GM19324 (cell line): ENCODE data around the gene FAM151B.

ENCODE experiments used
- ATAC-seq: cut with Tn5 transposase; IDR thresholded peaks from one replicate; pipeline ENCODE4 v1.9.1; 2021; ENCODE audit warnings: mild to moderate bottlenecking, moderate library complexity; ENCODE audit not compliant: unreplicated experiment, low FRiP score

Gene FAM151B

GRCh38 chr5:80502800-80503199 is 14.9 kb downstream of the FAM151B start:
- ATAC-seq = no peak

GRCh38 chr5:80503641-80504040 is 15.7 kb downstream of the FAM151B start:
- no peak for ATAC-seq

GRCh38 chr5:80504833-80505232 is 16.9 kb downstream of the FAM151B start:
- ATAC-seq = no peak

GRCh38 chr5:80507663-80508062 is 19.8 kb downstream of the FAM151B start:
- ATAC-seq = no peak

GRCh38 chr5:80508844-80509243 is 20.9 kb downstream of the FAM151B start:
- ATAC-seq = no peak

- no peak for ATAC-seq
Measured at GRCh38 chr5:80509362-80509761, 21.5 kb downstream of the FAM151B start.

- ATAC-seq = no peak
Measured at GRCh38 chr5:80516826-80517225, 28.9 kb downstream of the FAM151B start.

GRCh38 chr5:80540691-80541090 is 52.8 kb downstream of the FAM151B start:
- no peak for ATAC-seq

GRCh38 chr5:80541392-80541791 is 53.5 kb downstream of the FAM151B start:
- no peak for ATAC-seq

GRCh38 chr5:80554646-80555045 is 66.7 kb downstream of the FAM151B start:
- no peak for ATAC-seq

- ATAC-seq = no peak
Measured at GRCh38 chr5:80555099-80555498, 67.2 kb downstream of the FAM151B start.

GRCh38 chr5:80559244-80559643 is 71.3 kb downstream of the FAM151B start:
- ATAC-seq = no peak

- no peak for ATAC-seq
Measured at GRCh38 chr5:80565330-80565729, 77.4 kb downstream of the FAM151B start.

GRCh38 chr5:80566711-80567259 is 78.9 kb downstream of the FAM151B start:
- no peak for ATAC-seq

- ATAC-seq = no peak
Measured at GRCh38 chr5:80568251-80568650, 80.4 kb downstream of the FAM151B start.

GRCh38 chr5:80569086-80569960 is 81.4 kb downstream of the FAM151B start:
- ATAC-seq = no peak

GRCh38 chr5:80569961-80570786 is 82.3 kb downstream of the FAM151B start, which contains the start of gene ANKRD34B:
Gene ANKRD34B, minus strand, starts transcription at chr5:80570280. Its CDS starts 10,261 bp downstream, at chr5:80560019.
- ATAC-seq = no peak

- no peak for ATAC-seq
Measured at GRCh38 chr5:80573062-80573461, 85.2 kb downstream of the FAM151B start.

GRCh38 chr5:80576383-80576782 is 88.5 kb downstream of the FAM151B start:
- ATAC-seq = no peak

GRCh38 chr5:80577707-80578106 is 89.8 kb downstream of the FAM151B start:
- no peak for ATAC-seq

- ATAC-seq = no peak
Measured at GRCh38 chr5:80579050-80579449, 91.2 kb downstream of the FAM151B start.
